ENCODE results near the gene ABAT. TPM values are rescaled to one million over a fixed set of nuclear protein-coding genes. Genes with fewer than 3 reads are reported as not detected.

ABAT gene
- total and polyA plus RNA-seq, 2 donors (not counting 1 experiment from before 2014, with no cell fraction given), result 6.2 to 14.3 TPM

DNA sequence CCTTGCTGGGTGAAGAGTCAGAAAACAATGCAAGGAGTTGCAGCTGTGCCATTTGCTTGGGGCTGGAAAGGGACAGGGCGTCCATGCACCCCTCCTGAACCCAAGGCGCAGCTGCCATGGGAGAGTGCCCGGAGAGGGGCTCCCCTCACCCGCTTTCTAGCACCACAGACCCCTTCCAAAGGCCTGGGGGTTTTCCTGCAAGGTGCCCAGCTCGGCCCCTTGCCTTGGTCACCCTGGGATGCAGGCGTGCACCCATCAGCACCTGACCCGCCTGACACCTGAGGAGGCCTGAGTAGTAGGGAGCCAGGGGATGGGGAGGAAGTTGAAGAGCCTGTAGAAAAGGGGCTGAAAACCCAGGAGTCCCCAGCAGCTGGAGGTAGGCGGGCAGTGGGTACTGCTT lies 92.8 kb downstream of the ABAT start:
- no peak for ATAC-seq (ENCODE audit: low read depth)
- Histone ChIP-seq H2AFZ (ENCODE audit: insufficient read depth, low read depth, low read length, poor library complexity, severe bottlenecking) (no peak overlapping the region), H3K4me1 (ENCODE audit: control insufficient read depth in 2 of 2, insufficient read depth in 2 of 2, low read length in 2 of 2) (no peaks in the 10 kb centered on the region), H3K9me3 (ENCODE audit: control extremely low read depth in 1 of 3, control insufficient read depth in 2 of 3, insufficient read depth in 1 of 3, low read length in 2 of 3) (no peaks in the 10 kb centered on the region), H3K27ac (ENCODE audit: low read length in 2 of 2) (no peak overlapping the region), H3K79me2 (ENCODE audit: control insufficient read depth, insufficient read depth, low read length) (no peaks in the 10 kb centered on the region), H3K36me3 (replicated peaks in 1 of 2; ENCODE audit: control extremely low read depth in 1 of 2, control insufficient read depth in 1 of 2, extremely low read depth in 1 of 2, insufficient read depth in 2 of 2, low read length in 1 of 2) (peaks cover 2 to 13% of the 10 kb centered on the region in 2 experiments), H3K9ac (ENCODE audit: low read length) (no peak overlapping the region), H4K20me1 (ENCODE audit: control insufficient read depth, insufficient read depth, low read length, poor library complexity, severe bottlenecking) (no peaks in the 10 kb centered on the region), H3K4me2 (replicated peaks; ENCODE audit: low read depth, low read length, poor library complexity, severe bottlenecking) (no peak overlapping the region), H3K27me3 (replicated peaks in 1 of 4; ENCODE audit: control extremely low read depth in 1 of 4, control insufficient read depth in 3 of 4, insufficient read depth in 4 of 4, low read length in 3 of 4) (no peaks in the 10 kb centered on the region), H3K4me3 (ENCODE audit: control extremely low read depth in 1 of 5, extremely low read depth in 1 of 5, insufficient read depth in 1 of 5, low read depth in 2 of 5, low read length in 4 of 5) (no peak overlapping the region)
- WGBS (ENCODE audit: insufficient coverage), result 97% methylated on average over 5 of the region's 8 CpGs
- intact Hi-C loops (cut with micrococcal nuclease), result no loop called here
- Mint-ChIP-seq H3K27me3 (no peaks in the 10 kb centered on the region), H3K4me3 (no peak overlapping the region), H3K9me3 (ENCODE audit: insufficient read depth) (no peaks in the 10 kb centered on the region), H3K27ac (no peak overlapping the region), H3K4me1 (no peaks in the 10 kb centered on the region)
- no peak for DNase-seq
- CTCF ChIA-PET, result interaction anchor here (0.9 kb wide), 1 partner anchor 24 kb away, joined by 3 read pairs; no protein-coding TSS in a partner anchor
- POLR2A ChIA-PET, result no interaction called here
- TF ChIP-seq, protein P1, sequence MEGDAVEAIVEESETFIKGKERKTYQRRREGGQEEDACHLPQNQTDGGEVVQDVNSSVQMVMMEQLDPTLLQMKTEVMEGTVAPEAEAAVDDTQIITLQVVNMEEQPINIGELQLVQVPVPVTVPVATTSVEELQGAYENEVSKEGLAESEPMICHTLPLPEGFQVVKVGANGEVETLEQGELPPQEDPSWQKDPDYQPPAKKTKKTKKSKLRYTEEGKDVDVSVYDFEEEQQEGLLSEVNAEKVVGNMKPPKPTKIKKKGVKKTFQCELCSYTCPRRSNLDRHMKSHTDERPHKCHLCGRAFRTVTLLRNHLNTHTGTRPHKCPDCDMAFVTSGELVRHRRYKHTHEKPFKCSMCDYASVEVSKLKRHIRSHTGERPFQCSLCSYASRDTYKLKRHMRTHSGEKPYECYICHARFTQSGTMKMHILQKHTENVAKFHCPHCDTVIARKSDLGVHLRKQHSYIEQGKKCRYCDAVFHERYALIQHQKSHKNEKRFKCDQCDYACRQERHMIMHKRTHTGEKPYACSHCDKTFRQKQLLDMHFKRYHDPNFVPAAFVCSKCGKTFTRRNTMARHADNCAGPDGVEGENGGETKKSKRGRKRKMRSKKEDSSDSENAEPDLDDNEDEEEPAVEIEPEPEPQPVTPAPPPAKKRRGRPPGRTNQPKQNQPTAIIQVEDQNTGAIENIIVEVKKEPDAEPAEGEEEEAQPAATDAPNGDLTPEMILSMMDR (IDR thresholded peaks at IDR 0.05), result no peak
- TF ChIP-seq EZH2 (IDR thresholded peaks at IDR 0.05; ENCODE audit: borderline replicate concordance, insufficient read depth, low read depth, low read length, poor library complexity, severe bottlenecking), result no peak

DNA sequence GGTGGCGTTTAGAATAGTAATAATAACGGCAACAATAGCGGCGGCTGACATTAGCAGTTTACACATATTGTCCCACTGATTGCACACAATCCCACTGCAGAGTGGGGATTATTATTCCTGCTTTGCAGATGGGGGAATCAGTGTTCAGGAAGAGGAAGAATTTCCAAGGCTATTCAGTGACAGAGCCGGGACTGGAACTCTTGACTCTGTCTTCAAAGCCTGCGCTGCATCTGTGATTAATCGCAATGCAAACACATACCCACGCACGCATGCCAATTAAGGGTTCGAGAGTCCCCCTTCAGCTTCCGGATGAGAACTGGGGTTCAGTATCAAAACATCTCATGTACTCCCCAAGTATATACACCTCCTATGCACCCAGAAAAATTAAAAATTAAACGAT lies 93.9 kb downstream of the ABAT start:
- WGBS (ENCODE audit: insufficient coverage), result 99% methylated on average over 8 of the region's 12 CpGs
- CTCF ChIA-PET, result no interaction called here
- no peaks in the 10 kb centered on the region for H3K27me3 Mint-ChIP-seq
- Histone ChIP-seq H3K4me1 (ENCODE audit: control insufficient read depth in 2 of 2, insufficient read depth in 2 of 2, low read length in 2 of 2) (no peaks in the 10 kb centered on the region), H3K27me3 (replicated peaks in 1 of 4; ENCODE audit: control extremely low read depth in 1 of 4, control insufficient read depth in 3 of 4, insufficient read depth in 4 of 4, low read length in 3 of 4) (no peaks in the 10 kb centered on the region), H3K9ac (ENCODE audit: low read length) (no peak overlapping the region), H3K27ac (ENCODE audit: low read length in 2 of 2) (no peak overlapping the region), H4K20me1 (ENCODE audit: control insufficient read depth, insufficient read depth, low read length, poor library complexity, severe bottlenecking) (no peaks in the 10 kb centered on the region), H3K9me3 (ENCODE audit: control extremely low read depth in 1 of 3, control insufficient read depth in 2 of 3, insufficient read depth in 1 of 3, low read length in 2 of 3) (no peaks in the 10 kb centered on the region), H3K79me2 (ENCODE audit: control insufficient read depth, insufficient read depth, low read length) (no peaks in the 10 kb centered on the region), H2AFZ (ENCODE audit: insufficient read depth, low read depth, low read length, poor library complexity, severe bottlenecking) (no peak overlapping the region), H3K4me3 (ENCODE audit: control extremely low read depth in 1 of 5, extremely low read depth in 1 of 5, insufficient read depth in 1 of 5, low read depth in 2 of 5, low read length in 4 of 5) (no peak overlapping the region), H3K36me3 (replicated peaks in 1 of 2; ENCODE audit: control extremely low read depth in 1 of 2, control insufficient read depth in 1 of 2, extremely low read depth in 1 of 2, insufficient read depth in 2 of 2, low read length in 1 of 2) (peaks cover 2 to 19% of the 10 kb centered on the region in 2 experiments), H3K4me2 (replicated peaks; ENCODE audit: low read depth, low read length, poor library complexity, severe bottlenecking) (no peak overlapping the region)
- H3K4me1 Mint-ChIP-seq, result no peaks in the 10 kb centered on the region
- no peaks in the 10 kb centered on the region for H3K9me3 Mint-ChIP-seq (ENCODE audit: insufficient read depth)
- H3K4me3 Mint-ChIP-seq, result no peak overlapping the region
- POLR2A ChIA-PET, result no interaction called here
- no peak for TF ChIP-seq EZH2 (IDR thresholded peaks at IDR 0.05; ENCODE audit: borderline replicate concordance, insufficient read depth, low read depth, low read length, poor library complexity, severe bottlenecking)
- TF ChIP-seq, protein P1 (IDR thresholded peaks at IDR 0.05), result no peak
- DNase-seq (no peak), ATAC-seq (ENCODE audit: low read depth) (no peak)
- H3K27ac Mint-ChIP-seq, result no peak overlapping the region
- intact Hi-C loops (cut with micrococcal nuclease), result no loop called here

Measured in B cell (primary cell).